ENCODE measurements around the gene EEIG1.

GRCh38 chr9:127974769-127975261 lies 6.0 kb downstream of the EEIG1 start:
- TF ChIP-seq POLR2A (IDR thresholded peaks at IDR 0.05) (no peak), CTCF (IDR thresholded peaks at IDR 0.05) (no peak)

Data from Peyer's patch (tissue), 4 donors.